ENCODE measurements around the gene NPIPB12. TPM values are rescaled to one million over a fixed set of nuclear protein-coding genes. Genes with fewer than 3 reads are reported as not detected.
"Not testable (repeated sequence)": the region's sequence is repeated elsewhere in the genome, so short reads cannot be mapped to it uniquely, and the experiment has no call there.

Gene NPIPB12
- total RNA-seq, 1 experiment from 2014 or later, result 73.2 TPM

GRCh38 chr16:29465985-29466824 lies 40.0 kb downstream of the NPIPB12 start:
- H3K4me1 ChIP-seq (ENCODE audit: insufficient read depth, low read length, poor library complexity, severe bottlenecking); POLR2A ChIA-PET (ENCODE audit: low non-redundant PET); H3K36me3 ChIP-seq (ENCODE audit: insufficient read depth, low read length, poor library complexity, severe bottlenecking); CTCF ChIA-PET; H3K27me3 ChIP-seq (replicated peaks; ENCODE audit: insufficient read depth, low read depth, low read length, poor library complexity); intact Hi-C loops (cut with micrococcal nuclease; ENCODE audit: unreplicated experiment); DNase-seq (ENCODE audit: low spot score); H3K27ac ChIP-seq (ENCODE audit: low read depth, low read length, poor library complexity, severe bottlenecking); H3K9me3 ChIP-seq (ENCODE audit: low read depth, low read length, poor library complexity, severe bottlenecking); BruUV-seq (replicated peaks); H3K4me3 ChIP-seq (ENCODE audit: low read depth, low read length, poor library complexity, severe bottlenecking): not testable (repeated sequence)

GRCh38 chr16:29460647-29461030 lies 45.6 kb downstream of the NPIPB12 start:
- H3K36me3 ChIP-seq (ENCODE audit: insufficient read depth, low read length, poor library complexity, severe bottlenecking); H3K4me1 ChIP-seq (ENCODE audit: insufficient read depth, low read length, poor library complexity, severe bottlenecking); H3K27me3 ChIP-seq (replicated peaks; ENCODE audit: insufficient read depth, low read depth, low read length, poor library complexity); POLR2A ChIA-PET (ENCODE audit: low non-redundant PET); DNase-seq (ENCODE audit: low spot score); CTCF ChIA-PET; H3K4me3 ChIP-seq (ENCODE audit: low read depth, low read length, poor library complexity, severe bottlenecking); BruUV-seq (replicated peaks); H3K27ac ChIP-seq (ENCODE audit: low read depth, low read length, poor library complexity, severe bottlenecking); intact Hi-C loops (cut with micrococcal nuclease; ENCODE audit: unreplicated experiment); H3K9me3 ChIP-seq (ENCODE audit: low read depth, low read length, poor library complexity, severe bottlenecking): not testable (repeated sequence)

GRCh38 chr16:29459706-29460646 lies 46.2 kb downstream of the NPIPB12 start, which contains the start of gene SULT1A4:
Gene SULT1A4 (plus strand): TSS chr16:29459913. CDS start chr16:29461386, 1,473 bp downstream.
- intact Hi-C loops (cut with micrococcal nuclease; ENCODE audit: unreplicated experiment); POLR2A ChIA-PET (ENCODE audit: low non-redundant PET); CTCF ChIA-PET: not testable (repeated sequence)

GRCh38 chr16:29457660-29458059 lies 48.5 kb downstream of the NPIPB12 start:
- intact Hi-C loops (cut with micrococcal nuclease; ENCODE audit: unreplicated experiment); H3K4me1 ChIP-seq (ENCODE audit: insufficient read depth, low read length, poor library complexity, severe bottlenecking); BruUV-seq (replicated peaks); CTCF ChIA-PET; POLR2A ChIA-PET (ENCODE audit: low non-redundant PET); H3K27me3 ChIP-seq (replicated peaks; ENCODE audit: insufficient read depth, low read depth, low read length, poor library complexity); H3K27ac ChIP-seq (ENCODE audit: low read depth, low read length, poor library complexity, severe bottlenecking); H3K4me3 ChIP-seq (ENCODE audit: low read depth, low read length, poor library complexity, severe bottlenecking); H3K36me3 ChIP-seq (ENCODE audit: insufficient read depth, low read length, poor library complexity, severe bottlenecking); DNase-seq (ENCODE audit: low spot score); H3K9me3 ChIP-seq (ENCODE audit: low read depth, low read length, poor library complexity, severe bottlenecking): not testable (repeated sequence)

More at GRCh38 chr16:29459706-29460646, 46.2 kb downstream of the NPIPB12 start, which contains the start of gene SULT1A4:
- H3K36me3 ChIP-seq (ENCODE audit: insufficient read depth, low read length, poor library complexity, severe bottlenecking); H3K4me1 ChIP-seq (ENCODE audit: insufficient read depth, low read length, poor library complexity, severe bottlenecking); H3K27me3 ChIP-seq (replicated peaks; ENCODE audit: insufficient read depth, low read depth, low read length, poor library complexity); H3K4me3 ChIP-seq (ENCODE audit: low read depth, low read length, poor library complexity, severe bottlenecking); BruUV-seq (replicated peaks); DNase-seq (ENCODE audit: low spot score); H3K9me3 ChIP-seq (ENCODE audit: low read depth, low read length, poor library complexity, severe bottlenecking); H3K27ac ChIP-seq (ENCODE audit: low read depth, low read length, poor library complexity, severe bottlenecking): not testable (repeated sequence)

DNA sequence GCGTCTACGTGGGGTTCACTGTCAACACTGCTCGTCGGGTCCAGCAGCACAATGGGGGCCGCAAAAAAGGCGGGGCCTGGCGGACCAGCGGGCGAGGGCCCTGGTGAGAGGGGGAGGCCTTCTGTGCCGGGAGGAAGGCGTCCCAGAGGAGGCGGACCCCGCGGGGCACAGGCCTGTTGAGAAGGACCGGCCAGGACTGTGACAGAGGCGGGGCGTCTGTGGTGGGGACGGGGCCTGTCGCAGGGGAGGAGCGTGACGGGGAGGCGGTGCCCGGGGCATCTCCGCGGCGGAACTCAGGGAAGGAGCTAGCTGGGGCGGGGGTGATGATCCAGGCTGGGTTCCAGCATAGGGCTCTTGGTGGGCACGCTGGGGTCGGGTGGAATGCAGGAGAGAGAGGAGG lies 51.4 kb downstream of the NPIPB12 start:
- not testable (repeated sequence) for H3K27me3 ChIP-seq (replicated peaks; ENCODE audit: insufficient read depth, low read depth, low read length, poor library complexity)

GRCh38 chr16:29454269-29454668 lies 51.9 kb downstream of the NPIPB12 start, which contains the start of the genes BOLA2 and SLX1B:
Gene BOLA2 (minus strand): TSS chr16:29454351. CDS start chr16:29454253, 98 bp downstream.
Gene SLX1B (plus strand): TSS chr16:29454533.
- H3K36me3 ChIP-seq (ENCODE audit: insufficient read depth, low read length, poor library complexity, severe bottlenecking); POLR2A ChIA-PET (ENCODE audit: low non-redundant PET); H3K27me3 ChIP-seq (replicated peaks; ENCODE audit: insufficient read depth, low read depth, low read length, poor library complexity); intact Hi-C loops (cut with micrococcal nuclease; ENCODE audit: unreplicated experiment); H3K4me3 ChIP-seq (ENCODE audit: low read depth, low read length, poor library complexity, severe bottlenecking); H3K27ac ChIP-seq (ENCODE audit: low read depth, low read length, poor library complexity, severe bottlenecking); H3K9me3 ChIP-seq (ENCODE audit: low read depth, low read length, poor library complexity, severe bottlenecking); BruUV-seq (replicated peaks); CTCF ChIA-PET; DNase-seq (ENCODE audit: low spot score); H3K4me1 ChIP-seq (ENCODE audit: insufficient read depth, low read length, poor library complexity, severe bottlenecking): not testable (repeated sequence)

More for the DNA sequence above, 51.4 kb downstream of the NPIPB12 start:
- POLR2A ChIA-PET (ENCODE audit: low non-redundant PET); CTCF ChIA-PET; H3K36me3 ChIP-seq (ENCODE audit: insufficient read depth, low read length, poor library complexity, severe bottlenecking); intact Hi-C loops (cut with micrococcal nuclease; ENCODE audit: unreplicated experiment); BruUV-seq (replicated peaks); H3K9me3 ChIP-seq (ENCODE audit: low read depth, low read length, poor library complexity, severe bottlenecking); H3K4me3 ChIP-seq (ENCODE audit: low read depth, low read length, poor library complexity, severe bottlenecking); DNase-seq (ENCODE audit: low spot score); H3K27ac ChIP-seq (ENCODE audit: low read depth, low read length, poor library complexity, severe bottlenecking); H3K4me1 ChIP-seq (ENCODE audit: insufficient read depth, low read length, poor library complexity, severe bottlenecking): not testable (repeated sequence)

DNA sequence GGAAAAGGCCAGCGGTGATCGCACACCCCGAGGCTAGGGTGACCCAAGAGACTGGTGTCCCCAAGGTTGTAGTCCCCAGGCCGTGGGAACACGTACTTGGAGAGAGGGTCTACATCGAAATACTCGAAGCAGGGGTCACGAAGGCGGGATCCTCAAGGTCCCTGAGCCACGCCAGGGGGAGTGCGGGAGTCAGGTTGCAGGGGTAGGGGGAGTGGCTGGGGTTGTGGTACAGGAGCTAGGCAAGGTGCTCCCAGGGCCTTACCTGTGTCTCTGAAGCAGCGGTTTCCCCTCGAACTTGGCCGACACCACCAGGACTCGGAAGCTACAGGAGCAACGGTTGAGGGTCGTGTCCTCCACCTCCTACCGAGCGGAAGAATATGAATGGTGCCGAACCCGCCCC lies 52.5 kb downstream of the NPIPB12 start:
- intact Hi-C loops (cut with micrococcal nuclease; ENCODE audit: unreplicated experiment); H3K36me3 ChIP-seq (ENCODE audit: insufficient read depth, low read length, poor library complexity, severe bottlenecking); H3K9me3 ChIP-seq (ENCODE audit: low read depth, low read length, poor library complexity, severe bottlenecking); POLR2A ChIA-PET (ENCODE audit: low non-redundant PET); BruUV-seq (replicated peaks); H3K4me3 ChIP-seq (ENCODE audit: low read depth, low read length, poor library complexity, severe bottlenecking); DNase-seq (ENCODE audit: low spot score); H3K27ac ChIP-seq (ENCODE audit: low read depth, low read length, poor library complexity, severe bottlenecking); H3K4me1 ChIP-seq (ENCODE audit: insufficient read depth, low read length, poor library complexity, severe bottlenecking); CTCF ChIA-PET; H3K27me3 ChIP-seq (replicated peaks; ENCODE audit: insufficient read depth, low read depth, low read length, poor library complexity): not testable (repeated sequence)
